ENCODE measurements around the gene OR4C45. TPM values are rescaled to one million over a fixed set of nuclear protein-coding genes. Genes with fewer than 3 reads are reported as not detected.

OR4C45 gene
- total RNA-seq, 1 donor from 2014 or later: not detected

Other genes starting within 250 kb of the OR4C45 start
- gene OR4C13, start 80.5 kb upstream of the OR4C45 start, total RNA-seq: not detected in 2 replicates
- not detected in 2 replicates for gene OR4C12, start 50.3 kb upstream of the OR4C45 start, total RNA-seq